GM12801 (cell line): ENCODE results near the gene ATP6V1C2.

Experiments used
- CTCF ChIP-seq: IDR thresholded peaks from one replicate; pipeline ENCODE4 v1.5.1; 2011; ENCODE audit warnings: control low read depth; ENCODE audit not compliant: insufficient read length; ENCODE audit errors: extremely low read depth

The ATP6V1C2 gene

GRCh38 chr2:10733980-10734379, 12.6 kb downstream of the ATP6V1C2 start:
- no peak for TF ChIP-seq CTCF

- no peak for TF ChIP-seq CTCF
Measured at GRCh38 chr2:10738192-10738591, 16.8 kb downstream of the ATP6V1C2 start.

GRCh38 chr2:10740226-10740625, 18.8 kb downstream of the ATP6V1C2 start:
- no peak for TF ChIP-seq CTCF

- no peak for TF ChIP-seq CTCF
Measured at GRCh38 chr2:10741139-10741538, 19.7 kb downstream of the ATP6V1C2 start.

- TF ChIP-seq CTCF = no peak
Measured at GRCh38 chr2:10742666-10743065, 21.2 kb downstream of the ATP6V1C2 start.

- TF ChIP-seq CTCF = no peak
Measured at GRCh38 chr2:10750610-10751009, 29.2 kb downstream of the ATP6V1C2 start.

- TF ChIP-seq CTCF = no peak
Measured at GRCh38 chr2:10752236-10752635, 30.8 kb downstream of the ATP6V1C2 start.

- no peak for TF ChIP-seq CTCF
Measured at GRCh38 chr2:10753156-10753555, 31.7 kb downstream of the ATP6V1C2 start.
